GM20000 (cell line): ENCODE data around the gene ROBO1.

Source experiments
- DNase-seq: peaks from one replicate; pipeline ENCODE4 v3.0.0; 2012; ENCODE audit warnings: low spot score
- CTCF ChIP-seq: IDR thresholded peaks from 2 replicates; pipeline ENCODE4 v1.5.1; 2012; ENCODE audit warnings: mild to moderate bottlenecking, control low read depth; ENCODE audit errors: extremely low read depth, missing control alignments

ROBO1 gene

DNA sequence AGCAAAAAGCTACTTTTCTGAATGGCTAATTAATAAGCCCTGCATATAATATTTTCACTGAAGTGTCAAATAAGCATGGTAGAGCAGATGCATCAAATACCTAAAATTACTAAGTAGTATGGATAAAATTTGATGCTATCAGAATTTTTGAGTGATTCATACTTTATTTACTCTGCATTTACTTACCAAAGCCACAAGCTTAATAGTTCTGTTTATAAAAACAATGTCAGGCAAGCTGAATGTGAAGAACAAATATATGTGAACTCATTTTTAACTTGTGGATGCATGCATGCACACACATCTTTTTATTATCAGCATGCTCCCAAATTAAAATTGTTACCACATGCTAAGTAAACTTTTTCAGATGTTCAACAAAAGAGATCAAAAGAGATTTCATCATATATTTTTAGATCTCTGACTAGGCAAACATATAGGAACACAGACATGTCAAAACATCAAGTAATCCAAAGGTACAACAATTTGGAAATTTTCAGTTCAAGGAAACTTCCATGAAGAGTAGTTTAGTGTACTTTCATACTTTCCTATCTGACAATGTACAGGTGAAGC lies 969.4 kb downstream of the ROBO1 start:
- no peak for DNase-seq
- TF ChIP-seq CTCF: no peak

- no peak for DNase-seq
- no peak for TF ChIP-seq CTCF
Observed at GRCh38 chr3:78794431-78794830, 973.4 kb downstream of the ROBO1 start.

DNA sequence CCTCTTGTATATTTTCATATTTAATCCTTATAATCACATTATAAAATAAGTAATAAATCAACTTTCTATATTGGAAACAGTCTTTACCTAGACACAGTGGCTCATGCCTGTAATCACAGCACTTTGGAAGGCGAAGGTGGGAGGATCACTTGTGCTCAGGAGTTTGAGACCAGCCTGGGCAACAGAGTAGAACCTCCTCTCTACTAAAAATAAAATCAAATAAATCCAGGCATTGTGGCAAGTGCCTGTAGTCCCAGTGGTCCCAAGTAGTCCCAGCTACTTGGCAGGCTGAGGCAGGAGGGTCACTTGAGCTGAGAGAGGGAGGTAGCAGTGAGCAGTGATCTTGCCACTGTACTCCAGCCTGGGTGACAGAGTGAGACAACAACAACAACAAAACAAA lies 975.1 kb downstream of the ROBO1 start:
- TF ChIP-seq CTCF: no peak

GRCh38 chr3:78792212-78792611 lies 975.6 kb downstream of the ROBO1 start:
- no peak for DNase-seq
- TF ChIP-seq CTCF: no peak

More for the DNA sequence above, 975.1 kb downstream of the ROBO1 start:
- DNase-seq: no peak

DNA sequence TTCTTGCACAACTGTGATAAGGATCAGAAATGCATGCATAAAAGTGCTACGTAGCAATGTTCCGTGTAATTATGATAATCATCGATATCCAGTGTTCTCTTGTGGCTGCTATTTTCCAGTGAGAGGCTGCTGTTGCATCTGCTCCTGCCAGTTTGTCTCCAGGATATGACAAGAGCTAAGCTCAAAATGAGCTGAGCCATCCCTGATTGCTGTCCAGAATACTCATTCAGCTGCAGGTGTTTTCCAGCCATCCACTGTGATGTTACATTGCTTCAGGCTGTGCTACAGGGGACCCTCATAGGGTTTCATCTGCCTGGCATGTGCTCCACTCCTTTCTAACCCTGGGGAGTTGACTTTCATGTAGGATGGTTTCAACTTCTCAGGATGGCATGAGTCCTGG lies 976.0 kb downstream of the ROBO1 start:
- DNase-seq: no peak
- no peak for TF ChIP-seq CTCF

- TF ChIP-seq CTCF: no peak
- DNase-seq: no peak
Observed at GRCh38 chr3:78788839-78789238, 979.0 kb downstream of the ROBO1 start.

GRCh38 chr3:78785004-78785403 lies 982.8 kb downstream of the ROBO1 start:
- TF ChIP-seq CTCF: no peak
- DNase-seq: no peak
